Natural killer cell (primary cell): Measurements from ENCODE around the gene DLK2. TPM values are rescaled to one million over a fixed set of nuclear protein-coding genes. Genes with fewer than 3 reads are reported as not detected.

Experiments
- ATAC-seq, 3 donors: fragments of 150-1000 bp in 2 of 3; fragments of 200-7000 bp in 1 of 3; cut with Tn5 transposase; 1 replicate in 1 of 3; 2 replicates in 2 of 3; pipeline ENCODE4 v1.10.0; 2021; ENCODE audit warnings: mild to moderate bottlenecking in 2 of 3, moderate library complexity in 2 of 3
- DNase-seq, 2 donors: peaks; one replicate each; pipeline versions ENCODE4 v3.0.0 to v3.0.0-alpha.2; 2013 to 2021; ENCODE audit warnings: mixed read lengths in 1 of 2
- H3K27ac ChIP-seq: one replicate; pipeline ENCODE4 v1.5.1; 2013; ENCODE audit warnings: mild to moderate bottlenecking, low read length
- H3K27me3 ChIP-seq: one replicate; pipeline ENCODE4 v1.6.1; 2013; ENCODE audit warnings: low read length; ENCODE audit not compliant: control insufficient read depth, insufficient read depth
- H3K36me3 ChIP-seq: one replicate; pipeline ENCODE4 v1.6.1; 2013; ENCODE audit warnings: low read length; ENCODE audit not compliant: control insufficient read depth, insufficient read depth
- H3K4me1 ChIP-seq: one replicate; pipeline ENCODE4 v1.6.1; 2013; ENCODE audit warnings: low read length; ENCODE audit not compliant: control insufficient read depth, insufficient read depth
- H3K4me3 ChIP-seq: one replicate; pipeline ENCODE4 v1.5.1; 2013; ENCODE audit warnings: low read length
- H3K9me3 ChIP-seq: one replicate; pipeline ENCODE4 v1.6.1; 2013; ENCODE audit warnings: low read length; ENCODE audit not compliant: control insufficient read depth, insufficient read depth
- H3K27ac Mint-ChIP-seq, 2 donors: one replicate each; pipeline ENCODE4 v1.8.0; 2022; ENCODE audit warnings: mild to moderate bottlenecking in 2 of 2, mixed read lengths in 2 of 2, moderate library complexity in 1 of 2
- H3K27me3 Mint-ChIP-seq, 2 donors: one replicate each; pipeline ENCODE4 v1.8.0; 2022; ENCODE audit warnings: low read depth in 2 of 2, mixed read lengths in 2 of 2
- H3K36me3 Mint-ChIP-seq: one replicate; pipeline ENCODE4 v1.8.0; 2022; ENCODE audit warnings: mixed read lengths
- H3K4me1 Mint-ChIP-seq, 2 donors: one replicate each; pipeline ENCODE4 v1.8.0; 2022; ENCODE audit warnings: mixed read lengths in 2 of 2
- H3K4me3 Mint-ChIP-seq: one replicate; pipeline ENCODE4 v1.8.0; 2022; ENCODE audit warnings: mild to moderate bottlenecking, moderate library complexity, mixed read lengths
- H3K9me3 Mint-ChIP-seq, 2 donors: one replicate each; pipeline ENCODE4 v1.8.0; 2022; ENCODE audit warnings: mixed read lengths in 2 of 2
- WGBS: methylation state at CpG from one replicate; pipeline ENCODE4 v1.1.7; 2013; ENCODE audit warnings: missing lambda C conversion rate; ENCODE audit not compliant: insufficient coverage; 5-methylcytosine and 5-hydroxymethylcytosine counted together
- intact Hi-C: fragments of 100-400 bp; cut with micrococcal nuclease; formaldehyde crosslinking; loops from one replicate; pipeline ENCODE4 v1.14.2; 2022
- total RNA-seq, 4 donors: library from RNA; stranded (reverse); fragments of 120-200 nt in 1 of 4; gene quantifications; one replicate each; pipeline versions ENCODE4 v1.2.3 to v1.2.4, GENCODE V29; 2013 to 2022
- TF ChIP-seq, protein P1 (sequence below): fragments of 200-600 bp; IDR thresholded peaks from one replicate; pipeline ENCODE4 v1.8.0; 2022; ENCODE audit warnings: antibody characterized with exemption

Gene DLK2
- total RNA-seq, 3 donors from 2014 or later (not counting 1 experiment from before 2014, with no cell fraction given), result not detected

DNA sequence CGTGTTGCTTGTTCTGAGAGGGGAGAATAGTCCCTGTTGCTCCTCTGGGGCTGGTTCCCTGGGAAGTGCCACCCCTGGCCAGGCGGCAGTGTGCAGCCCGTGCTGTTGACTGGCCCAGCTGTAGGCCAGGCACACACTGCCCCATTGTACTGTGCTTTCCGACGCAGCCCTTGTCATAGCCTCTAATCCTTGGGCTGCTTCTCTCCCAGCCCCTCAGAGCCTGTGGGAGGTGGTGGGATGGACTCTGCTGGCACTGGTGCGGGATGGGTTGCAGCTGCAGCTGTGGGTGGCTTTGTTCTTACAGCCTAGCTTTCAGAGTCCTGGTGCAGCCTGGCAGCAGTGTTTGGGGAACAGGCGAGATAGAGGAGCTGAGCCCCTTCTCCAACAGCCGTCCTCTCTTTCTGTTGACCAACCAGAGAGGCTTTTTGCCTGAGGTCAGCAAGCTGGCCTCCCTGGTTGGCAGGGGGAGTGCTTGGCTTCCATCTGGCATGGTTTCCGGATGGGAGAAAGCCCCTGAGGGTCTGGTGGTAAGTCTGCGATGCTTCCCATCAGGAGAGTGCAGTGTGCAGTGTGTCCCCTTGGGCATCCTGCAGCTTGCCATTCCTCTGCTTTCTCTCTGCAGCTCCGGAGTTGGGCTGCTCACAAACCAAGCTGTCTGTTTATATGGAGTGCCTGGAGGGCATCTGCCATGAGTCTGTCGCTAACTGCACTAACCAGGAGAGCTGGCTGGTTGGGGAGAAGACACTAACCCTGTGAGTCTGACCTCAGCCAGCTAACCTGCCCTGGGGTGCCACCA lies 34.1 kb upstream of the DLK2 start:
- Mint-ChIP-seq H3K9me3 (no peaks in the 10 kb centered on the region), H3K4me1 (peaks cover 5 to 14% of the 10 kb centered on the region in 2 donors), H3K27me3 (no peaks in the 10 kb centered on the region), H3K36me3 (no peaks in the 10 kb centered on the region), H3K4me3 (no peak overlapping the region), H3K27ac (no peak overlapping the region)
- Histone ChIP-seq H3K4me3 (no peak overlapping the region), H3K27ac (no peak overlapping the region), H3K9me3 (no peaks in the 10 kb centered on the region), H3K27me3 (no peaks in the 10 kb centered on the region), H3K36me3 (no peaks in the 10 kb centered on the region), H3K4me1 (peaks cover 3% of the 10 kb centered on the region)
- ATAC-seq (no peak), DNase-seq (no peak)
- 92% methylated on average over 12 of the region's 12 CpGs for WGBS
- intact Hi-C loops, result no loop called here
- TF ChIP-seq, protein P1, sequence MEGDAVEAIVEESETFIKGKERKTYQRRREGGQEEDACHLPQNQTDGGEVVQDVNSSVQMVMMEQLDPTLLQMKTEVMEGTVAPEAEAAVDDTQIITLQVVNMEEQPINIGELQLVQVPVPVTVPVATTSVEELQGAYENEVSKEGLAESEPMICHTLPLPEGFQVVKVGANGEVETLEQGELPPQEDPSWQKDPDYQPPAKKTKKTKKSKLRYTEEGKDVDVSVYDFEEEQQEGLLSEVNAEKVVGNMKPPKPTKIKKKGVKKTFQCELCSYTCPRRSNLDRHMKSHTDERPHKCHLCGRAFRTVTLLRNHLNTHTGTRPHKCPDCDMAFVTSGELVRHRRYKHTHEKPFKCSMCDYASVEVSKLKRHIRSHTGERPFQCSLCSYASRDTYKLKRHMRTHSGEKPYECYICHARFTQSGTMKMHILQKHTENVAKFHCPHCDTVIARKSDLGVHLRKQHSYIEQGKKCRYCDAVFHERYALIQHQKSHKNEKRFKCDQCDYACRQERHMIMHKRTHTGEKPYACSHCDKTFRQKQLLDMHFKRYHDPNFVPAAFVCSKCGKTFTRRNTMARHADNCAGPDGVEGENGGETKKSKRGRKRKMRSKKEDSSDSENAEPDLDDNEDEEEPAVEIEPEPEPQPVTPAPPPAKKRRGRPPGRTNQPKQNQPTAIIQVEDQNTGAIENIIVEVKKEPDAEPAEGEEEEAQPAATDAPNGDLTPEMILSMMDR, result no peak

DNA sequence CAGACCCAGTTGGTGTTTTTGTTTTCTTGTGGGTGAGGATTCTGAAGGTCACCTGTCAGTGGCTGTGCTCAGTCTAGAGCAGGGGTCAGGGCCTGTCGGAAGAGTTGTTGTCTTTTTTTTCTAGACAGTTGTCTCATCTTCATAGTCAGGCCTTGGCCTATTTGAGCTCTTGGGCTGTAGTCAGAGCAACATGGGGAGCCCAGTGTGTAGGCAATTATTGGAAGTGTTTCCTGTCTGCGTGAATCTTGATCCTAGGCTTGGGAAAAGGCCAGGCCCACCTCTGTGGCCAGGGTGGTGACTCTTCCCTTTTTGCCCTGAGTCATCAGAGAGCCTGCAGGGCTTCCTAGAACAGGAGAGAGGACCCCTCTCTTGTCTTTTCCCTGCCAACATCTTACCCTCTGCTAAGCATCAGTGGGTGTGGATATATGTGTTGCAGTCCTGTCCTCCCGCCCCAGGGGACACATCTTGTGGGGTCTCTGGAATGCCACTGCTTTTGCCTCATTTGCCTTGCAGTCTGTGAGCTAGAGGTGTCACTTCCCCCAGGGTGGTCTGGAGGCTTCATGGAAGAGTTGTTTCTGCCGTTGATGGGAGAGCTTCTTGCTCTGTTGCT lies 33.4 kb upstream of the DLK2 start:
- no peaks in the 10 kb centered on the region for H3K27me3 ChIP-seq
- no peak overlapping the region for H3K4me3 ChIP-seq
- no peaks in the 10 kb centered on the region for H3K36me3 Mint-ChIP-seq
- no peaks in the 10 kb centered on the region for H3K27me3 Mint-ChIP-seq
- no peak overlapping the region for H3K4me3 Mint-ChIP-seq
- WGBS, result 83% methylated on average over 4 of the region's 4 CpGs
- peak overlapping the region in 1 of 2 donors; percentile 33 for H3K27ac Mint-ChIP-seq
- H3K4me1 ChIP-seq, result no peaks in the 10 kb centered on the region
- peaks cover under 1 to 10% of the 10 kb centered on the region in 2 donors for H3K4me1 Mint-ChIP-seq
- intact Hi-C loops, result no loop called here
- H3K27ac ChIP-seq, result no peak overlapping the region
- H3K36me3 ChIP-seq, result no peaks in the 10 kb centered on the region
- TF ChIP-seq, protein P1, result no peak
- H3K9me3 Mint-ChIP-seq, result no peaks in the 10 kb centered on the region
- ATAC-seq (no peak), DNase-seq (no peak)
- H3K9me3 ChIP-seq, result no peaks in the 10 kb centered on the region

DNA sequence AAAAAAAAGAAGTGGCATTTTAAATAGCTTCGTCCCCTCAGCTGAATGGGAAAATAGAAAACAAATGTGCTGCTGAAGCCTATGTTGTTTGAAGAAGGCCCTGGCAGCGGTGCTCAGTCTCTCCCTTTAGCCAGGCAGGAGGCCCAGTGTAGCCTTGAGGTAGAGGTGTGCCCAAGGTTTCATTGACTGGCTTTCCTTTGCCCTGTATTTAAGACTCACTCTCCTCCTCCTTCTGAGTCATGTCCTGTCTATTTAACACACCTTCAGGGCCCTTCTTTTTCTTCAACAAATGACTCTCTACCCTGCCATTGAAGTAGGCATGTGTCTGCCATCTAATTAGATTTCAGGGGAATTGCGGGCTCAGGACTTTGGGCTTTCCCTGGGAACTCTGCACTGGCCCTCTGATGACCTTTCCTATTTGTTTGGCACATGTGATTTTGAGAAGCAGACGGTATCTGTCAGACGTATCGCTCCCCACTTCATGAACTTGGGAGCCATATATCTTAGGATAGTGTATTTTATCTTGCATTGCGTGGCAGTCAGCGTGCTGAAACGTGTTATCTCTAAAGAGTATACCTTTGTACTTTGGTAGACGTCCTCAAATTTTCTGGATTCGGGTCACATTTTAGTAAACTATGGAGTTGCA lies 26.4 kb upstream of the DLK2 start:
- Mint-ChIP-seq H3K4me3 (no peak overlapping the region), H3K4me1 (peaks cover 27 to 42% of the 10 kb centered on the region in 2 donors), H3K9me3 (no peaks in the 10 kb centered on the region), H3K27me3 (no peaks in the 10 kb centered on the region), H3K36me3 (no peaks in the 10 kb centered on the region), H3K27ac (peak overlapping the region in 1 of 2 donors; percentile 44)
- intact Hi-C loops, result no loop called here
- Histone ChIP-seq H3K36me3 (peaks cover 2% of the 10 kb centered on the region), H3K4me1 (peaks cover 13% of the 10 kb centered on the region), H3K4me3 (no peak overlapping the region), H3K27me3 (no peaks in the 10 kb centered on the region), H3K9me3 (no peaks in the 10 kb centered on the region), H3K27ac (no peak overlapping the region)
- DNase-seq (no peak), ATAC-seq (no peak)
- TF ChIP-seq, protein P1, result no peak
- 97% methylated on average over 11 of the region's 11 CpGs for WGBS
